ENCODE results near the gene TCAIM.
"Not testable (repeated sequence)": the region's sequence is repeated elsewhere in the genome, so short reads cannot be mapped to it uniquely, and the experiment has no call there.

The TCAIM gene

GRCh38 chr3:44416031-44417030 lies 77.8 kb downstream of the TCAIM start:
- no peak for DNase-seq (ENCODE audit: low read depth)

GRCh38 chr3:44418118-44418517 lies 79.6 kb downstream of the TCAIM start:
- DNase-seq (ENCODE audit: low read depth): not testable (repeated sequence)

DNA sequence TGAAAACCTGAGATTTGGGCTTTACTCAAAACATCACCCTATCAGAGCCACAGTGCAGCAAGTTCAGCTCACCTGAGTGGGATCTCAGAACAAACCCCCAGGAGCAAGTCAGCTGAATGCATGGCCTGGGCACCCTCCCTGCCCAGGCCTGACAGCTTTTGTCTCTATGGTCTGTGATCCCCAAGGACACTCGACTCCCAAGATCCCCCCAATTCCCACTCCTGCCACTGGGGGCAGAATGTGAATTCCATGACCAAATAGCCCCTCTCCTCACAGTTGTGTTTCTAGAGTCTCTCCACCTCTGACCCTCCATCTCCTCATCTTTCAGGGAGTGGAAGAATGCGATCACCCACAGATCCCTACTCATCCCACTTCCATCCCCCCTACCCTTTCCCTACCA lies 80.0 kb downstream of the TCAIM start:
- DNase-seq (ENCODE audit: low read depth): no peak

DNA sequence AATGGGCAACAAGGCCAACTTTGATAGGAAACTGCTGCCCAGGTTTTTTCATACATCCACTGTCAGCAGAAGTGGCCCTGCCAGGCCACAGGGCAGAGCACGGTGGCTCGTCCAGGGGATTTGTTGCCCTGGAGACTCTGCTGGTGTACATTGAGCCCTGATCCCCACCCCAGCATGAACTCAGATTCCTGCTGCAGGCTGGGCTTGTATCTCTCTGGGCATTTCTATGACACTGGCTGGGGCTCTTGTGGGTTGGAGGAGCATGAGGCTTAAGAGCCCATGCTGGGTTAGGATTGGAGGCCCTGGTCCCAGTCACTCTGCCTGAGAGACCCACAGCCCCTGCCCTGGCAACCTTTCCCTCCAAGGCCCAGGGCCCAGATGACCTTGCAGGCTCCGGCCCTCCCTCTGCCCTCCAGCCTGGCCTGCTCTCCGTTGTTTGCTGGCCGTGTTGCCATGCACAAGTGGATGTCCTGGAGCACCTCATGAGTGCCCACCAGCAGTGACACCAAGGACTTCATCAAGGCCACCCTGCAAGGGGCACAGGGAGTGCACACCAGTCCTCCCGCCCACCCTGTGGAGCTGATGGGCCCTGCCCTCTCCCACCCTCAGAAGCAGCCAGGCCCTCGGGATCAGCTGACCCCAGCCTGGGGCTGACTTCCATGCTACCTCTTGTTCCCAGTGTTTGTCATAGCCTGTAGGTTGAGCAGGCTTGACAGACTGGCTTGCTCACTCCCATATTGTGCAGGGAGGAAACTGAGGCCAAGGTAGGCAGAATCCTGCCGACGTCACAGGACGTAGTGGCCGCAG lies 80.8 kb downstream of the TCAIM start:
- DNase-seq (ENCODE audit: low read depth): no peak

GRCh38 chr3:44419923-44420650 lies 81.5 kb downstream of the TCAIM start:
- DNase-seq (ENCODE audit: low read depth): no peak

- DNase-seq (ENCODE audit: low read depth): no peak
These were observed 82.1 kb downstream of the TCAIM start for GRCh38 chr3:44420676-44421075.

DNA sequence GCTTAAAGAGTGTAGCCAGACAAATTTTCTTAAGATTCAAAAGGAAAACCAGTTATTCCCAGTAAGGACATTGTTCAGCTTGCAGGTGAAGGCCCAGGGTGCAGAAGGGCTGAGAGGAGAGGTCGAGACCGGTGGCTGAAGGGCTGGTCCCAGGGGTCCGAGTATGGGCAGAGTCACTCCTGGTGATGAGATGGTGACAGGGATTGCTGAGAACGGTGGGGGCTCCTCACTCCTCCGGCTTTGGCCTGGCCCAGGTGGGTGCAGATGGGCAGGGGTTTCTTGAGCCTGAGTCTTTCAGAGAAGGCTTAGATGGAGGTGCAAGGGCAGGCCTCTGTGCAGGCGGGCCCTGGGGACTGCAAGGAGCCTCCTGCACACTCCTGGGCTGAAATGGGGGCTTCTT lies 82.7 kb downstream of the TCAIM start:
- no peak for DNase-seq (ENCODE audit: low read depth)

- DNase-seq (ENCODE audit: low read depth): no peak
These were observed 86.2 kb downstream of the TCAIM start for GRCh38 chr3:44424758-44425157.

DNA sequence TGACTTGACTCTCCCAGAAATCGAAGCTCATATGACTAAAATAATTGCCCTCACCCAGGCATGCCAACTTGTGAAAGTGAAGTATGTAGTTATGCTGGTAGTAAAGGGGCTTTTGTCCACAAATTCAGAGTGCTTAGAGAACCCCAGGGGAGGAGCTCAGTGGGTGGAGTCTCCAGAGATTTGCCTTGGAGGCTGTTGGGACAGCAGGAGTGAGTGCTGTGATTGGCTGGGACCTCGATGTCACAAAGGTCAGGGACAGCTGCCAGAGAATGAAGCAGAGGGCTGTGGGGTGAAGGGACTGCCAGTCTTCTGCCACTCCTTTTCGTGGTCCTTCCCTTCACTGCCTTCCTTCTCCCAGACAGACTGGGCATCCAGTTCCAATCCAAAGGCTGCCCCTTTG lies 89.1 kb downstream of the TCAIM start:
- DNase-seq (ENCODE audit: low read depth): no peak

DNA sequence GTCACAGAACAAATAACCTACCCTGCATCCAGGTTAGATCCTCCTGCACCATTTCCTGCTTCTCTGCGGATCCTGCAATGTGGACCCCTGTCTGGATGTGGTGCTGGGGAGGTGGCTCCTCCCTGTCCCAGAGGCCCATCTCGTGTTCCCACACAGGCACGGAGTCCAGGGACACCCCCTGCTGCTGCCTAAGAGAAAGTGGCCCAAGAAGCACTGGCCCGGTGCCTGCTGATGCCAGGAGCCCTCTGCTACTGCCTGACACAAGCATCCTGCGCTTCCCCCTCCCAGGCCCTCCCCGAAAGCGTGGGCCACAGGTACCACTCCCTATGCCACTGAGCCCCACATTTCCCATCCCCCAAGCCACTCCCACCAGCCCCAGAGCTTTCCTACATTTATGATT lies 90.3 kb downstream of the TCAIM start:
- no peak for DNase-seq (ENCODE audit: low read depth)

DNA sequence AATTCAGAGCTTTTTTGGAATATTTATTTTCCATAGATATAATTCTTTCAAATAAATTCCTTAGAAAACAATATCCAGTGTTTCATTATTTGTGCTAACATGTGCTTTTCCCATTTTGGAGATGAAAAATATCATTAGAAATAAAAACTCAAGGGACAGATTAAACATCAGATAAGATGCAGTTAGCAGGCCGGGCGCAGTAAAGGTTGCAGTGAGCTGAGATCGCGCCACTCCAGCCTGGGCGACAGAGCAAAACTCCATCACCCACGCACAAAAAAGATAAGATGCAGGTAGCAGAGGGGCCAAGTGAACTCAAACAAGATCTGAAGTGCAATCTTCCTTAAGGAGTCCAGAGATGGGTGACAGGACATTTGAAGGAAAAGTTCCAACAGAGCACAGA lies 90.9 kb downstream of the TCAIM start:
- no peak for DNase-seq (ENCODE audit: low read depth)

DNA sequence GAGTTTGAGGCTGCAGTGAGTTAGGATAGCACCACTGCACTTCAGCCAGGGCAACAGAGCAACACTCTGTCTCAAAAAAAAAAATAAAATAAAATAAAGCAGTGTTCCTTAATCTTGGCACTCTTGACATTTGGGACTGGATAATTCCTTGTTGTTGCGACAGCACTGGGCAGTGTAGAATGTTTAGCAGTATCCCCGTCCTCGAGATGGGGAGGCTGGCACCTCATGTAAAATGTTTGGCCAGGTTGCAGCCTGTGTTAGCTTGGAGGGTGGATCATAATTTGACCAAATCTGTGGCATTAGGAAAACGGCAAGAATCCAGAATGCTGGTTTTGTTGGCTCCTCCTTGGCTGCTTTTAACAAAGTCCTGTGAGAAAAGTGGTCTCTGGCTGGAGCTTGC lies 91.9 kb downstream of the TCAIM start:
- DNase-seq (ENCODE audit: low read depth): no peak

DNA sequence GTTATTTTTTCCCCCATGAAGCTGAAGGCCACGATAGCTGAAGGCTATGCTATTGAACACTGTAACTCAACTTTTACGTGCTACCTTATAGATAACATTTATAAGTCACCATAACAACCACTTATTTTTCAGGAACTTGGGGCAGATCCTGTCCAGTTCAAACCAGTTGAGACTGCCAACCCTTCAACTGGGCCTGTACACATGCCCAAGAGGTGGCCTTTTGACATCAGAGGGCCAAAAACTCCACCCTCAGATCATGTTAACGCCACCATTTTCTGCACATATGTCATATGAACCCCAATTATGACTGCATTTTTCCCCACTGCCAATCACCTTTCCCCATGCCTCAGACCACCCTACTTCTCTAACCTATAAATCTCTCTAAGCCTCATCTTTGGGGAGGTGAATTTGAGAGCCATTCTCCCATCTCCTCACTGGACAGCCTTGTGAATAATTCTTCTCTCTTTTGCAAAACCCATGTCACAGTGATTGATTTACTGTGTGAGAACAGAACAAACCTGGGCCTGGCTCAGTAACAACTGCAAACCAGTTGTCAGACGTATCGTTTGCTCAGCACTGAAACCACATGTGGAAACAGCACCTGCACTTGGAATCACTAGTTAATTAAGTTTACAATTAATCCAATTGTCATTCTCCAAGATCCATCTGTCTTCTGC lies 96.4 kb downstream of the TCAIM start:
- DNase-seq (ENCODE audit: low read depth): no peak

- DNase-seq (ENCODE audit: low read depth): no peak
These were observed 97.6 kb downstream of the TCAIM start for GRCh38 chr3:44436181-44436580.

- no peak for DNase-seq (ENCODE audit: low read depth)
These were observed 99.2 kb downstream of the TCAIM start for GRCh38 chr3:44437800-44438199.

GRCh38 chr3:44439499-44440295 lies 101.1 kb downstream of the TCAIM start:
- peak; percentile 26 for DNase-seq (ENCODE audit: low read depth)

GRCh38 chr3:44442596-44443309 lies 104.2 kb downstream of the TCAIM start:
- no peak for DNase-seq (ENCODE audit: low read depth)

DNA sequence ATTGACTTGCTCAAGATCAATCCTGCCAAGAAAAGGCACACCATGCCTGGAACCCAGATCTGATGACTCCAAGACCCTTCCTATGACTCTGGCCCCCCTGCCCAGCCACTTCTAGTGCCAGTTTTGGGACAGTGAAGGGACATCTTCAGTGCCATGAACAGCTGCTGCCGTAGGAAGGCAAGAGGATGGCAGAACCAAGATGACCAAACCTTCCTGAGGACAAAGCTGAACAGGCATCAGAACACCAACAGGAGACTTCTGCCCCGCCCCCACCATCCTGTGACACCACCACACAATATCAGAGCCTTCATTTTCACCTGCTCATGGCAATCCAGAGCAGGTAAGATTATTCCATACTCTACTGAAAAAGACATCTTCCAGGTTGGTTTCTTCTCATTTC lies 105.9 kb downstream of the TCAIM start:
- DNase-seq (ENCODE audit: low read depth): no peak

DNA sequence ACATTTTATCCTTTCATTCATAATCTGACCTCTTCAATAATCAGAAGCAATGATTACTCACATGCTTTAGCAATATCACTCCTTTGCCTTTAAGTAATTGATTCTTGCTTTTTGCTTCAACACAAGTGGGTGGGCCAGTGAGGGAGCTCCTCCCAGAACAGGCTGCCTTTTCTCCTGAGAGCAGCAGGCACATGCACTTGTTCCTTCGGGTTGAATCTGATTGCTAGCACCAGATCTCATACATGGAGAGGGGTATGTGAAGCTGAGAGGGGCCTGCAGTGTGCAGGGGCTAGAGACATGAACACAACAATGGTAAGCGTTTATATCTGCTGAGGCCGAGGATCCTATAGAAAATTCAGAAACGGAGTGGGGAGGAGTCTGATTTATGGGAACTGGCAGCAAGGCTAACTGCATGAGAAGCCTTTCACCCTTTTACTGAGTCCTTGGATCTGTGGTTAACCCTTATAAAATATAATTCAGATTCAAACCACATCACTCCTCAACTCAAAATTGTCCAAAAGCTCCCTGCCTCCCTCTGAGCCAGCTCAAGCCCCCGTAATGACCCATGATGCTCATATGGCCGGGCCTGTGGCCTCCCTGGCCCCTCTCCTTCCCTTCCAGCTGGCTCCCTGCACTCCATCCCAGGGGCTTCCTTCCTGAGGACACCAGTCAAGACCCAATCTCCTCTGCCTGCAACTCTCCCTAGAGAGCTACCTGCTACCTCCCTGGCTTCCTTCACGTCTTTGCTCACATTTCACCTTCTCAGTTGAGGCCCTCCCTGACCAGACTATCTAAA lies 106.5 kb downstream of the TCAIM start:
- DNase-seq (ENCODE audit: low read depth): no peak

Data from stimulated activated CD8-positive, alpha-beta memory T cell treated with anti-CD3 and anti-CD28 coated beads, Interleukin-7, amount 100 ng/mL, for 24 hours (primary cell).